Measurements from ENCODE around the gene EMC10. TPM values are rescaled to one million over a fixed set of nuclear protein-coding genes. Genes with fewer than 3 reads are reported as not detected.

The EMC10 gene
- total RNA-seq, 1 donor, result 56.5 TPM

DNA sequence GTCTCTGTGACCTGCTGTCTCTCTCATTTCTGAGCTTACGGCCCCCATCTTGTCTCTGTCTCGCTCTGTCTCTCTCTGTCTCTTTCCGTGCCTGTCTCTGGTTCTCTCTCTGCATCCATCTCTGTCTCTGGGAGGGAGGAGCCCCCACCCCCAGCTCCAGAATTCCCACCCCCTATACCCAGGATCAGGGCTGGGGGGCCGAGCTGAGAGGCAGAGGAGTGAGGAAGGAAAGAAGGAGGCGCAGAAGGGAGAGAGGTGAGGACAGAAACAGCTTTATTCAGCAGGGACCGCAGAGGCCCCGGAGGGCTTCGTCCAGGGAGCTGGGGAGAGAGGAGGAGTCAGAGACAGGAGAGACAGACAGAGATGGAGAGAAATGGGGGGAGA, 20.7 kb downstream of the EMC10 start:
- no peak for DNase-seq (ENCODE audit: insufficient read length, low spot score, missing footprints)
- Histone ChIP-seq H3K27ac (ENCODE audit: low read depth, low read length) (no peak overlapping the region), H3K9me3 (ENCODE audit: low read depth, low read length) (no peaks in the 10 kb centered on the region), H4K20me1 (ENCODE audit: insufficient read depth, low read length) (no peaks in the 10 kb centered on the region), H3K4me1 (ENCODE audit: insufficient read depth, low read length) (no peaks in the 10 kb centered on the region), H2AFZ (ENCODE audit: low read length) (no peak overlapping the region), H3K27me3 (ENCODE audit: insufficient read depth, low read length) (peaks cover 5% of the 10 kb centered on the region), H3K79me2 (ENCODE audit: insufficient read depth, low read length) (no peaks in the 10 kb centered on the region), H3K4me2 (ENCODE audit: insufficient read depth, low read length) (no peak overlapping the region), H3K36me3 (ENCODE audit: insufficient read depth, low read length) (no peaks in the 10 kb centered on the region), H3K4me3 (ENCODE audit: insufficient read depth, low read length) (no peak overlapping the region)
- TF ChIP-seq, protein P1, sequence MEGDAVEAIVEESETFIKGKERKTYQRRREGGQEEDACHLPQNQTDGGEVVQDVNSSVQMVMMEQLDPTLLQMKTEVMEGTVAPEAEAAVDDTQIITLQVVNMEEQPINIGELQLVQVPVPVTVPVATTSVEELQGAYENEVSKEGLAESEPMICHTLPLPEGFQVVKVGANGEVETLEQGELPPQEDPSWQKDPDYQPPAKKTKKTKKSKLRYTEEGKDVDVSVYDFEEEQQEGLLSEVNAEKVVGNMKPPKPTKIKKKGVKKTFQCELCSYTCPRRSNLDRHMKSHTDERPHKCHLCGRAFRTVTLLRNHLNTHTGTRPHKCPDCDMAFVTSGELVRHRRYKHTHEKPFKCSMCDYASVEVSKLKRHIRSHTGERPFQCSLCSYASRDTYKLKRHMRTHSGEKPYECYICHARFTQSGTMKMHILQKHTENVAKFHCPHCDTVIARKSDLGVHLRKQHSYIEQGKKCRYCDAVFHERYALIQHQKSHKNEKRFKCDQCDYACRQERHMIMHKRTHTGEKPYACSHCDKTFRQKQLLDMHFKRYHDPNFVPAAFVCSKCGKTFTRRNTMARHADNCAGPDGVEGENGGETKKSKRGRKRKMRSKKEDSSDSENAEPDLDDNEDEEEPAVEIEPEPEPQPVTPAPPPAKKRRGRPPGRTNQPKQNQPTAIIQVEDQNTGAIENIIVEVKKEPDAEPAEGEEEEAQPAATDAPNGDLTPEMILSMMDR (IDR thresholded peaks at IDR 0.05; ENCODE audit: extremely low read depth, low read depth, low read length), result no peak

- no peak overlapping the region for H2AFZ ChIP-seq (ENCODE audit: low read length)
- no peak for DNase-seq (ENCODE audit: insufficient read length, low spot score, missing footprints)
- no peaks in the 10 kb centered on the region for H4K20me1 ChIP-seq (ENCODE audit: insufficient read depth, low read length)
- H3K79me2 ChIP-seq (ENCODE audit: insufficient read depth, low read length), result no peaks in the 10 kb centered on the region
- no peak overlapping the region for H3K4me2 ChIP-seq (ENCODE audit: insufficient read depth, low read length)
- H3K4me1 ChIP-seq (ENCODE audit: insufficient read depth, low read length), result no peaks in the 10 kb centered on the region
- no peak overlapping the region for H3K4me3 ChIP-seq (ENCODE audit: insufficient read depth, low read length)
- H3K36me3 ChIP-seq (ENCODE audit: insufficient read depth, low read length), result no peaks in the 10 kb centered on the region
- H3K9me3 ChIP-seq (ENCODE audit: low read depth, low read length), result no peaks in the 10 kb centered on the region
- H3K27me3 ChIP-seq (ENCODE audit: insufficient read depth, low read length), result peaks cover 5% of the 10 kb centered on the region
- TF ChIP-seq, protein P1 (IDR thresholded peaks at IDR 0.05; ENCODE audit: extremely low read depth, low read depth, low read length), result no peak
- H3K27ac ChIP-seq (ENCODE audit: low read depth, low read length), result no peak overlapping the region
Observed at GRCh38 chr19:50498219-50499056, 22.1 kb downstream of the EMC10 start.

- H3K79me2 ChIP-seq (ENCODE audit: insufficient read depth, low read length), result no peaks in the 10 kb centered on the region
- no peak overlapping the region for H3K27ac ChIP-seq (ENCODE audit: low read depth, low read length)
- no peaks in the 10 kb centered on the region for H3K36me3 ChIP-seq (ENCODE audit: insufficient read depth, low read length)
- H3K4me1 ChIP-seq (ENCODE audit: insufficient read depth, low read length), result no peaks in the 10 kb centered on the region
- peaks cover 5% of the 10 kb centered on the region for H3K27me3 ChIP-seq (ENCODE audit: insufficient read depth, low read length)
- DNase-seq (ENCODE audit: insufficient read length, low spot score, missing footprints), result no peak
- no peaks in the 10 kb centered on the region for H4K20me1 ChIP-seq (ENCODE audit: insufficient read depth, low read length)
- no peak overlapping the region for H3K4me2 ChIP-seq (ENCODE audit: insufficient read depth, low read length)
- H2AFZ ChIP-seq (ENCODE audit: low read length), result no peak overlapping the region
- TF ChIP-seq, protein P1 (IDR thresholded peaks at IDR 0.05; ENCODE audit: extremely low read depth, low read depth, low read length), result no peak
- no peak overlapping the region for H3K4me3 ChIP-seq (ENCODE audit: insufficient read depth, low read length)
- H3K9me3 ChIP-seq (ENCODE audit: low read depth, low read length), result no peaks in the 10 kb centered on the region
Observed at GRCh38 chr19:50500060-50500752, 23.9 kb downstream of the EMC10 start.

DNA sequence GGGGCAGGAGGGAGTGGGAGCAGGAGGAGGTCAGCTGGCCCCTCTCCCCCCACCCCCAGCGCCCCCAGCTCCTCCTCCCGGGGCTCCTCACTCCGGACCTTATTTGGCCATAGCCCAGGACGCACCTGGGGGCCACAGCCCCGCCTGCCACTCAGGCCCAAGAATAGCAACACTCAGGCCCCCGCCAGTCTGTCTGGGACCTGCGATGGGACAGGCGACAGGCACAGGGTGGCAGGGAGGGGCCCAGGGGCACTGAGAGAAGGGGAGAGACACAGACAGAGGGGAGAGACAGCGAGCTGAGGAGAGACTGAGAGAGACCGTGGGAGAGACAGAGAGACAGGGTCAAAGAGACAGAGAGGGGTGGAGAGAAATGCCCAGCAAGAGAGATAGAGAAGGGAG, 24.4 kb downstream of the EMC10 start:
- no peak for DNase-seq (ENCODE audit: insufficient read length, low spot score, missing footprints)

More for the DNA sequence above, 24.4 kb downstream of the EMC10 start:
- Histone ChIP-seq H3K79me2 (ENCODE audit: insufficient read depth, low read length) (no peaks in the 10 kb centered on the region), H3K9me3 (ENCODE audit: low read depth, low read length) (no peaks in the 10 kb centered on the region), H2AFZ (ENCODE audit: low read length) (no peak overlapping the region), H3K27me3 (ENCODE audit: insufficient read depth, low read length) (peaks cover 5% of the 10 kb centered on the region), H4K20me1 (ENCODE audit: insufficient read depth, low read length) (no peaks in the 10 kb centered on the region), H3K27ac (ENCODE audit: low read depth, low read length) (no peak overlapping the region), H3K4me3 (ENCODE audit: insufficient read depth, low read length) (no peak overlapping the region), H3K4me1 (ENCODE audit: insufficient read depth, low read length) (no peaks in the 10 kb centered on the region), H3K36me3 (ENCODE audit: insufficient read depth, low read length) (no peaks in the 10 kb centered on the region), H3K4me2 (ENCODE audit: insufficient read depth, low read length) (no peak overlapping the region)
- TF ChIP-seq, protein P1 (IDR thresholded peaks at IDR 0.05; ENCODE audit: extremely low read depth, low read depth, low read length), result no peak
